ENCODE measurements around the gene FAM210B. TPM values are rescaled to one million over a fixed set of nuclear protein-coding genes. Genes with fewer than 3 reads are reported as not detected.

Gene FAM210B
- total RNA-seq, 1 donor from 2014 or later = 30.8 TPM

DNA sequence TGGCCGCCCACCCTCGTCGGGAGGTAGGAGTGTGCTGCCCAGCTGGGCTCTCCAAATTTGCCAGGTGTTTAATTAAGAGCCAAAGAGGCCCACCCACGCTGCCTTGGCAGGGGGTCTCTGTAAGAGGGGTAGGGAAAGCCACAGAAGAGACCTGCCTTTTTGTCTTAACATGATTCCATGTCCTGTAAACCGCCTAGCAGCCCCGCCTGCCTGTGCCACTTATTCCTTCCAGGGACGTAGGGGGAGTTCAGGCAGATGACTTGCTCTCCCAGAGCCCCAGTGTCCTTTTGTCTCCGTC lies 2.1 kb downstream of the FAM210B start:
- Mint-ChIP-seq H3K4me3 (peak overlapping the region; percentile 92), H3K27me3 (ENCODE audit: low read depth) (no peaks in the 10 kb centered on the region), H3K4me1 (peaks cover 30% of the 10 kb centered on the region), H3K36me3 (ENCODE audit: low read depth) (peaks cover 3% of the 10 kb centered on the region), H3K27ac (ENCODE audit: unreplicated experiment) (no peak overlapping the region), H3K9me3 (no peaks in the 10 kb centered on the region)
- no peak for DNase-seq (ENCODE audit: low read depth, low spot score)
- TF ChIP-seq, protein P1, sequence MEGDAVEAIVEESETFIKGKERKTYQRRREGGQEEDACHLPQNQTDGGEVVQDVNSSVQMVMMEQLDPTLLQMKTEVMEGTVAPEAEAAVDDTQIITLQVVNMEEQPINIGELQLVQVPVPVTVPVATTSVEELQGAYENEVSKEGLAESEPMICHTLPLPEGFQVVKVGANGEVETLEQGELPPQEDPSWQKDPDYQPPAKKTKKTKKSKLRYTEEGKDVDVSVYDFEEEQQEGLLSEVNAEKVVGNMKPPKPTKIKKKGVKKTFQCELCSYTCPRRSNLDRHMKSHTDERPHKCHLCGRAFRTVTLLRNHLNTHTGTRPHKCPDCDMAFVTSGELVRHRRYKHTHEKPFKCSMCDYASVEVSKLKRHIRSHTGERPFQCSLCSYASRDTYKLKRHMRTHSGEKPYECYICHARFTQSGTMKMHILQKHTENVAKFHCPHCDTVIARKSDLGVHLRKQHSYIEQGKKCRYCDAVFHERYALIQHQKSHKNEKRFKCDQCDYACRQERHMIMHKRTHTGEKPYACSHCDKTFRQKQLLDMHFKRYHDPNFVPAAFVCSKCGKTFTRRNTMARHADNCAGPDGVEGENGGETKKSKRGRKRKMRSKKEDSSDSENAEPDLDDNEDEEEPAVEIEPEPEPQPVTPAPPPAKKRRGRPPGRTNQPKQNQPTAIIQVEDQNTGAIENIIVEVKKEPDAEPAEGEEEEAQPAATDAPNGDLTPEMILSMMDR (conservative IDR thresholded peaks at IDR 0.05) = no peak

DNA sequence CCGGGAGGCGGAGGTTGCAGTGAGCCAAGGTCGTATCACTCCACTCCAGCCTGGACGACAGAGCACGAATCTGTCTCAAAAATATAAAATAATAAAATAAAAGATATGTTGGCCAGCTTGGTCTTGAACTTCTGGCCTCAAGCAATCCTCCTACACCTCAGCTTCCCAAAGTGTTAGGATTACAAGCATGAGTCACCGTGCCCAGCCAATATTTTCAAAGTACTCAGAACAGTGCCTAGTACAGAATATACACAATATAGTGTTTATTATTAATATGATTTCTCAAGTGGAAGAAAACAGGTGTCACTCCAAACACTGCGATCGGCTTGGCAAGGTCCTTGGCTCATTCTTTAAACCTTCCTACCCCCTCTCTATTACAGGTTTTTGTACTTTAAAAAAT lies 3.1 kb downstream of the FAM210B start:
- Mint-ChIP-seq H3K4me1 (peaks cover 30% of the 10 kb centered on the region), H3K36me3 (ENCODE audit: low read depth) (peaks cover 3% of the 10 kb centered on the region), H3K27me3 (ENCODE audit: low read depth) (no peaks in the 10 kb centered on the region), H3K27ac (ENCODE audit: unreplicated experiment) (no peak overlapping the region), H3K4me3 (peak overlapping the region; percentile 69), H3K9me3 (no peaks in the 10 kb centered on the region)
- DNase-seq (ENCODE audit: low read depth, low spot score) = no peak
- TF ChIP-seq, protein P1 (conservative IDR thresholded peaks at IDR 0.05) = no peak

DNA sequence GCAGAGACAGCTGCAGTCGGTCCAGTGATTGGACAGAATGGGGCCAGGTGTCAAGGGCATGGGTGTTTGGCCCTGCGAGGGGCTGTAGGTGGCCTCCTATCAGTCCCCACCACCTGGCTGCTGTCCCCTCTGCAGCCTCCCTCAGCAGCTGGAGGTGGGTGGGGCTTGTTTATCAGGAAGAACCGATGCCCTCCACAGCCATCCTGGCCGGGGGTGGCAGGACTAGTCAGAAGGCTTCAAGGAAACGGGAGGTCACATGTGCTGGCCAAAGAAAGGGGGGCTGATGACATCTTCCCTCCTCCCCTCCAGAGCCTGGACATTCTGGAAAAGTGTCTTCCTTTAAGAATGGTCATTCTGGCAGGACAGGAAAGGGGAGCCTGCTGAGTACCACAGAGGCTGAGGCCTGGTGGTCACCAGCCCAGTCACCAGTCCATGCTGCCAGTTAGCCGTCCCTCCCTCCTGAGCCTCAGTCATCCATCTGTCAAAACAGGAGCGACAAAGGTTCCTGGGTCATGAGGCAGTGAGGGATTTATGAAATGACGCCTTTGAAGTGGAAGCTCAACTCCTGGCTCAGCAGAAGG lies 4.1 kb downstream of the FAM210B start:
- DNase-seq (ENCODE audit: low read depth, low spot score) = no peak
- H3K4me1 Mint-ChIP-seq = peaks cover 27% of the 10 kb centered on the region
- no peak overlapping the region for H3K27ac Mint-ChIP-seq (ENCODE audit: unreplicated experiment)
- TF ChIP-seq, protein P1 (conservative IDR thresholded peaks at IDR 0.05) = no peak
- no peaks in the 10 kb centered on the region for H3K9me3 Mint-ChIP-seq
- no peaks in the 10 kb centered on the region for H3K27me3 Mint-ChIP-seq (ENCODE audit: low read depth)
- peaks cover 3% of the 10 kb centered on the region for H3K36me3 Mint-ChIP-seq (ENCODE audit: low read depth)
- H3K4me3 Mint-ChIP-seq = no peak overlapping the region

DNA sequence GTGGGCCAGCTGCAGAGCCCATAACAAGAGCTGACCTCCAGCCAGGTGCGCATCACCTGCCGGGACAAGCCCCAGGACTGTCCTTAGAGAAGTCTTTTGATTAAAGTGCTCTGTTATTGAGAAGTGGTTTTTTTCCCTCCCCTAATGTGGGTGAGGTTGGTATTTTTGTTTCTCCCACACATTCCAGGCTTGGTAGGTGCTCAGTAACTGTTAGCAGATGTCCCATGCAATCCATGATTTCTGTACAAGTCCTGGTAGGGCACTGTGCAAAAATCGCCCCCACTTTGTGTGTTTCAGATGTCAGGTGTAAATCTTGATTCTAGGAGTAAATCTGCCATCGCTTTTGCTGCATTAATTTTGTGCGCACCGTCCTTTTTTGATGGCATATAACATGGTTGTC lies 4.7 kb downstream of the FAM210B start:
- Mint-ChIP-seq H3K27me3 (ENCODE audit: low read depth) (no peaks in the 10 kb centered on the region), H3K36me3 (ENCODE audit: low read depth) (peaks cover 3% of the 10 kb centered on the region), H3K9me3 (no peaks in the 10 kb centered on the region), H3K27ac (ENCODE audit: unreplicated experiment) (no peak overlapping the region), H3K4me3 (no peak overlapping the region), H3K4me1 (peaks cover 26% of the 10 kb centered on the region)
- no peak for DNase-seq (ENCODE audit: low read depth, low spot score)
- TF ChIP-seq, protein P1 (conservative IDR thresholded peaks at IDR 0.05) = no peak

DNA sequence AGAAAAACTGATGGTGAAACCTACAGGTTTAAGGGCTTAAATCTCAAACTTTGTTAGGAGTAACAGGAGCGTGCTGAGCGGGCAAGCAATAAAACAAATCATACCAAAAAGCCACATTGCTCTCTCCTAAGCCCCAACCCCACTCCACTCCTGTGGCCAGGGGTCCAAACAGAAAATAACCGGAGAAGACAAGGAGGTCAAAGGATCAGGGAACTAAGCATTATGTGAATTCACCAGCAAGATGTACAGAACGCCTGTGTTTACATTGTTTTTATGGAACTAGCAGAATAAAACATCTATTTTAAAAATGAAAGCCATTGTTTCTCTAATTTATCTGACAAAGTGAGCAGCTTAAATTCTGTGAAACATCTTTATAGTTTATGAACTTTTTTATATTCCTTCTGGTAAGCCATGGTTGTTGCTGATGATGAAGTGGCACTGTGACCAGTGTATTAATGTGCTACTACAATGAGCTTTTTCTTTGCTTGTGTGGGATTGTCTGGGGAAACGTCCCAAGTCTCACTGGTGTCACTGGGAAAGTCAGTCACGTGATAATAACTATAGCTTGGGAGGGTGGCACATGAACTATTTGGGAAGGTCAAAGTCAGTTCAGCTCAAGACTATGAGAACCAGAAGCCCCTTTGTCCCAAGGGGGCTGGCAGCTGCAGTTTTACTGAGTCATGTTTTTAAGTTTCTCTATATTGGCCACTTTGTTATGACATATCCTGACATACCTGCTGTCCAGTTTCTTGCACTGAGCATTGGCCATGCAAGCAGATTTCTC lies 9.8 kb downstream of the FAM210B start:
- DNase-seq (ENCODE audit: low read depth, low spot score) = no peak
- peaks cover 17% of the 10 kb centered on the region for H3K36me3 Mint-ChIP-seq (ENCODE audit: low read depth)
- no peak overlapping the region for H3K27ac Mint-ChIP-seq (ENCODE audit: unreplicated experiment)
- peaks cover 8% of the 10 kb centered on the region for H3K4me1 Mint-ChIP-seq
- TF ChIP-seq, protein P1 (conservative IDR thresholded peaks at IDR 0.05) = no peak
- H3K4me3 Mint-ChIP-seq = peak overlapping the region; percentile 21
- no peaks in the 10 kb centered on the region for H3K27me3 Mint-ChIP-seq (ENCODE audit: low read depth)
- H3K9me3 Mint-ChIP-seq = no peaks in the 10 kb centered on the region

All from neural crest cell (in vitro differentiated cells).